Stimulated activated effector memory CD8-positive, alpha-beta T cell treated with anti-CD3 and anti-CD28 coated beads, Interleukin-12 subunit alpha, Interleukin-12 subunit beta, amount 100 ng/mL, for 72 hours (primary cell): ENCODE measurements around the gene FAP.
A peak's percentile ranks its signal among the peaks of the same experiment; 100 is the strongest.

ENCODE experiments used
- ATAC-seq: fragments of 150-1000 bp; cut with Tn5 transposase; 2 replicates; pipeline ENCODE4 v1.10.0; 2021
- DNase-seq, 2 donors: peaks; one replicate each; pipeline ENCODE4 v3.0.0; 2021 to 2022; ENCODE audit warnings: low spot score in 2 of 2
- H3K27ac Mint-ChIP-seq: one replicate; pipeline ENCODE4 v1.8.0; 2022; ENCODE audit warnings: mild to moderate bottlenecking, mixed read lengths
- H3K36me3 Mint-ChIP-seq: one replicate; pipeline ENCODE4 v1.8.0; 2022; ENCODE audit warnings: mild to moderate bottlenecking, mixed read lengths
- H3K4me1 Mint-ChIP-seq: one replicate; pipeline ENCODE4 v1.8.0; 2022; ENCODE audit warnings: mixed read lengths
- H3K4me3 Mint-ChIP-seq: one replicate; pipeline ENCODE4 v1.8.0; 2022; ENCODE audit warnings: mild to moderate bottlenecking, mixed read lengths
- H3K9me3 Mint-ChIP-seq: one replicate; pipeline ENCODE4 v1.8.0; 2022; ENCODE audit warnings: mixed read lengths

The FAP gene

GRCh38 chr2:162243294-162243693, at the start of gene FAP:
FAP (minus strand) TSS chr2:162243445; CDS start chr2:162243327, 118 bp downstream.
- ATAC-seq (no peak), DNase-seq (no peak)
- Mint-ChIP-seq H3K9me3 (no peaks in the 10 kb centered on the region), H3K27ac (no peak within 1 kb of the TSS), H3K4me1 (no peaks in the 10 kb centered on the region), H3K4me3 (no peak within 1 kb of the TSS), H3K36me3 (no peaks in the 10 kb centered on the region)

GRCh38 chr2:162291748-162292147, 48.5 kb upstream of the FAP start:
- peaks cover 25% of the 10 kb centered on the region for H3K36me3 Mint-ChIP-seq
- no peak for DNase-seq
- ATAC-seq = no peak
- H3K4me3 Mint-ChIP-seq = no peak overlapping the region
- H3K27ac Mint-ChIP-seq = no peak overlapping the region
- H3K9me3 Mint-ChIP-seq = no peaks in the 10 kb centered on the region
- peaks cover 5% of the 10 kb centered on the region for H3K4me1 Mint-ChIP-seq

GRCh38 chr2:162282765-162283425, 39.6 kb upstream of the FAP start:
- Mint-ChIP-seq H3K4me3 (no peak overlapping the region), H3K27ac (no peak overlapping the region), H3K9me3 (no peaks in the 10 kb centered on the region), H3K36me3 (peaks cover 91% of the 10 kb centered on the region), H3K4me1 (no peaks in the 10 kb centered on the region)
- no peak for ATAC-seq
- DNase-seq = no peak

GRCh38 chr2:162280654-162281053, 37.4 kb upstream of the FAP start:
- H3K4me1 Mint-ChIP-seq = no peaks in the 10 kb centered on the region
- H3K9me3 Mint-ChIP-seq = no peaks in the 10 kb centered on the region
- peaks cover 92% of the 10 kb centered on the region for H3K36me3 Mint-ChIP-seq
- no peak overlapping the region for H3K4me3 Mint-ChIP-seq
- ATAC-seq = no peak
- no peak for DNase-seq
- no peak overlapping the region for H3K27ac Mint-ChIP-seq

GRCh38 chr2:162277381-162277780, 34.1 kb upstream of the FAP start:
- H3K4me1 Mint-ChIP-seq = no peaks in the 10 kb centered on the region
- ATAC-seq (no peak), DNase-seq (no peak)
- peaks cover 89% of the 10 kb centered on the region for H3K36me3 Mint-ChIP-seq
- H3K9me3 Mint-ChIP-seq = no peaks in the 10 kb centered on the region
- no peak overlapping the region for H3K27ac Mint-ChIP-seq
- H3K4me3 Mint-ChIP-seq = no peak overlapping the region

- H3K27ac Mint-ChIP-seq = no peak overlapping the region
- H3K36me3 Mint-ChIP-seq = peaks cover 45% of the 10 kb centered on the region
These were observed 24.8 kb upstream of the FAP start for GRCh38 chr2:162267996-162268395.

GRCh38 chr2:162267496-162267895, 24.3 kb upstream of the FAP start:
- Mint-ChIP-seq H3K36me3 (peaks cover 41% of the 10 kb centered on the region), H3K27ac (no peak overlapping the region), H3K4me1 (no peaks in the 10 kb centered on the region), H3K9me3 (no peaks in the 10 kb centered on the region), H3K4me3 (no peak overlapping the region)
- ATAC-seq (no peak), DNase-seq (no peak)

More at GRCh38 chr2:162267996-162268395, 24.8 kb upstream of the FAP start:
- no peak for DNase-seq
- ATAC-seq = no peak
- Mint-ChIP-seq H3K4me3 (no peak overlapping the region), H3K4me1 (no peaks in the 10 kb centered on the region), H3K9me3 (no peaks in the 10 kb centered on the region)

GRCh38 chr2:162266460-162266760, 23.2 kb upstream of the FAP start:
- Mint-ChIP-seq H3K4me3 (no peak overlapping the region), H3K36me3 (peaks cover 31% of the 10 kb centered on the region), H3K27ac (no peak overlapping the region), H3K4me1 (peaks cover 4% of the 10 kb centered on the region), H3K9me3 (no peaks in the 10 kb centered on the region)
- ATAC-seq (no peak), DNase-seq (no peak)

GRCh38 chr2:162265666-162266459, 22.6 kb upstream of the FAP start:
- no peak overlapping the region for H3K27ac Mint-ChIP-seq
- H3K9me3 Mint-ChIP-seq = no peaks in the 10 kb centered on the region
- peaks cover 25% of the 10 kb centered on the region for H3K36me3 Mint-ChIP-seq
- no peak overlapping the region for H3K4me3 Mint-ChIP-seq
- H3K4me1 Mint-ChIP-seq = peaks cover 9% of the 10 kb centered on the region
- DNase-seq (no peak), ATAC-seq (no peak)

GRCh38 chr2:162261032-162261945, 18.0 kb upstream of the FAP start:
- ATAC-seq (peak; percentile 80), DNase-seq (no peak)
- Mint-ChIP-seq H3K4me1 (peaks cover 9% of the 10 kb centered on the region), H3K4me3 (no peak overlapping the region), H3K9me3 (no peaks in the 10 kb centered on the region), H3K36me3 (no peaks in the 10 kb centered on the region), H3K27ac (no peak overlapping the region)

GRCh38 chr2:162258686-162259085, 15.4 kb upstream of the FAP start:
- Mint-ChIP-seq H3K27ac (no peak overlapping the region), H3K4me1 (peaks cover 9% of the 10 kb centered on the region), H3K4me3 (no peak overlapping the region), H3K9me3 (no peaks in the 10 kb centered on the region), H3K36me3 (no peaks in the 10 kb centered on the region)
- ATAC-seq (no peak), DNase-seq (no peak)

GRCh38 chr2:162258169-162258568, 14.9 kb upstream of the FAP start:
- Mint-ChIP-seq H3K4me3 (no peak overlapping the region), H3K4me1 (peaks cover 9% of the 10 kb centered on the region), H3K36me3 (no peaks in the 10 kb centered on the region), H3K9me3 (no peaks in the 10 kb centered on the region), H3K27ac (no peak overlapping the region)
- ATAC-seq = no peak
- no peak for DNase-seq

GRCh38 chr2:162257425-162257824, 14.2 kb upstream of the FAP start:
- ATAC-seq (no peak), DNase-seq (no peak)
- no peak overlapping the region for H3K4me3 Mint-ChIP-seq
- no peaks in the 10 kb centered on the region for H3K9me3 Mint-ChIP-seq
- no peak overlapping the region for H3K27ac Mint-ChIP-seq
- H3K4me1 Mint-ChIP-seq = peaks cover 9% of the 10 kb centered on the region
- H3K36me3 Mint-ChIP-seq = no peaks in the 10 kb centered on the region

- H3K9me3 Mint-ChIP-seq = no peaks in the 10 kb centered on the region
- H3K4me3 Mint-ChIP-seq = no peak overlapping the region
- DNase-seq (no peak), ATAC-seq (no peak)
- H3K4me1 Mint-ChIP-seq = peaks cover 7% of the 10 kb centered on the region
- H3K36me3 Mint-ChIP-seq = no peaks in the 10 kb centered on the region
- no peak overlapping the region for H3K27ac Mint-ChIP-seq
These were observed 13.3 kb upstream of the FAP start for GRCh38 chr2:162256591-162256991.

GRCh38 chr2:162254236-162254871, 11.1 kb upstream of the FAP start:
- no peaks in the 10 kb centered on the region for H3K9me3 Mint-ChIP-seq
- no peak overlapping the region for H3K4me3 Mint-ChIP-seq
- H3K27ac Mint-ChIP-seq = no peak overlapping the region
- no peak for DNase-seq
- no peaks in the 10 kb centered on the region for H3K4me1 Mint-ChIP-seq
- ATAC-seq = peak; percentile 37
- no peaks in the 10 kb centered on the region for H3K36me3 Mint-ChIP-seq
